Breast epithelium (tissue), 3 donors: Measurements from ENCODE around the gene TAAR9.

Experiments
- POLR2AphosphoS5 ChIP-seq, 3 donors: sonication (generic); formaldehyde crosslinking; IDR thresholded peaks; one replicate each; pipeline ENCODE4 v1.6.1; 2017; ENCODE audit warnings: antibody characterized with exemption in 3 of 3
- TF ChIP-seq, protein P1 (sequence below), 3 donors: fragments of 450-650 bp; IDR thresholded peaks; one replicate each; pipeline ENCODE4 v1.5.1; 2016 to 2017; ENCODE audit warnings: antibody characterized with exemption in 3 of 3, mild to moderate bottlenecking in 3 of 3, moderate library complexity in 3 of 3

- no peak for TF ChIP-seq POLR2AphosphoS5 (IDR thresholded peaks at IDR 0.05)
- TF ChIP-seq, protein P1, sequence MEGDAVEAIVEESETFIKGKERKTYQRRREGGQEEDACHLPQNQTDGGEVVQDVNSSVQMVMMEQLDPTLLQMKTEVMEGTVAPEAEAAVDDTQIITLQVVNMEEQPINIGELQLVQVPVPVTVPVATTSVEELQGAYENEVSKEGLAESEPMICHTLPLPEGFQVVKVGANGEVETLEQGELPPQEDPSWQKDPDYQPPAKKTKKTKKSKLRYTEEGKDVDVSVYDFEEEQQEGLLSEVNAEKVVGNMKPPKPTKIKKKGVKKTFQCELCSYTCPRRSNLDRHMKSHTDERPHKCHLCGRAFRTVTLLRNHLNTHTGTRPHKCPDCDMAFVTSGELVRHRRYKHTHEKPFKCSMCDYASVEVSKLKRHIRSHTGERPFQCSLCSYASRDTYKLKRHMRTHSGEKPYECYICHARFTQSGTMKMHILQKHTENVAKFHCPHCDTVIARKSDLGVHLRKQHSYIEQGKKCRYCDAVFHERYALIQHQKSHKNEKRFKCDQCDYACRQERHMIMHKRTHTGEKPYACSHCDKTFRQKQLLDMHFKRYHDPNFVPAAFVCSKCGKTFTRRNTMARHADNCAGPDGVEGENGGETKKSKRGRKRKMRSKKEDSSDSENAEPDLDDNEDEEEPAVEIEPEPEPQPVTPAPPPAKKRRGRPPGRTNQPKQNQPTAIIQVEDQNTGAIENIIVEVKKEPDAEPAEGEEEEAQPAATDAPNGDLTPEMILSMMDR (IDR thresholded peaks at IDR 0.05), result no peak
Observed at GRCh38 chr6:132496519-132497180, 41.4 kb upstream of the TAAR9 start.
